Measurements from ENCODE around the gene CNTNAP2. TPM values are rescaled to one million over a fixed set of nuclear protein-coding genes. Genes with fewer than 3 reads are reported as not detected.

Gene CNTNAP2
- total and polyA plus RNA-seq, 8 donors: 0.19 to 18.2 (median 0.56) TPM

GRCh38 chr7:146129296-146129695 is 12.7 kb downstream of the CNTNAP2 start:
- TF ChIP-seq CTCF (IDR thresholded peaks at IDR 0.05) (no peak), EP300 (IDR thresholded peaks at IDR 0.05) (no peak), POLR2AphosphoS5 (IDR thresholded peaks at IDR 0.05) (no peak), POLR2A (IDR thresholded peaks at IDR 0.05) (no peak)
- Histone ChIP-seq H3K36me3 (no peaks in the 10 kb centered on the region), H3K4me1 (no peaks in the 10 kb centered on the region), H3K4me3 (no peak overlapping the region), H3K27me3 (no peaks in the 10 kb centered on the region), H3K9me3 (no peaks in the 10 kb centered on the region), H3K27ac (no peak overlapping the region)
- WGBS, 5 donors: 15 to 45% (median 38%) methylated on average over 1 of the region's 1 CpG
- intact Hi-C loops (cut with DNase I; ENCODE audit: low total_unique reads): no loop called here
- no peak for DNase-seq

DNA sequence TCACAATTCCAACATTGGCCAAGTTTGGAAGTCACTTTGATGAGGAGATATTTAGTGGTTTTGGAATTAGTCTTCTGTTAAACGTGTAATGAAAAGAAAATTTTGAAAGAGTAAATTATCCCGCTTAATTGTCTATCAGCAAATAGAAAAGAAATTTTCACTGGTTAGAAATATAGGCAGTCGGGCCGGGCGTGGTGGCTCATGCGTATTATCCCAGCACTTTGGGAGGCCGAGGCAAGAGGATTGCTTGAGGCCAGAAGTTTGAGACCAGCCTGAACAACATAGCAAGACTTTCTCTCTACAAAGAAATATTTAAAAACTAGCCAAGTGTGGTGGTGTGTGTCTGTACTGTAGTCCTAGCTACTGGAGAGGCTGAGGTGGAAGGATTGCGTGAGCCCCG is 13.4 kb downstream of the CNTNAP2 start:
- no peak for DNase-seq
- Histone ChIP-seq H3K27me3 (no peaks in the 10 kb centered on the region), H3K9me3 (no peaks in the 10 kb centered on the region), H3K4me1 (no peaks in the 10 kb centered on the region), H3K36me3 (no peaks in the 10 kb centered on the region), H3K27ac (no peak overlapping the region), H3K4me3 (no peak overlapping the region)
- no peak for TF ChIP-seq POLR2AphosphoS5 (IDR thresholded peaks at IDR 0.05)
- no peak for TF ChIP-seq CTCF (IDR thresholded peaks at IDR 0.05)
- TF ChIP-seq POLR2A (IDR thresholded peaks at IDR 0.05): no peak
- no peak for TF ChIP-seq EP300 (IDR thresholded peaks at IDR 0.05)
- 90 to 97% (median 93%) methylated on average over 9 of the region's 9 CpGs for WGBS, 5 donors
- intact Hi-C loops (cut with DNase I; ENCODE audit: low total_unique reads): no loop called here

DNA sequence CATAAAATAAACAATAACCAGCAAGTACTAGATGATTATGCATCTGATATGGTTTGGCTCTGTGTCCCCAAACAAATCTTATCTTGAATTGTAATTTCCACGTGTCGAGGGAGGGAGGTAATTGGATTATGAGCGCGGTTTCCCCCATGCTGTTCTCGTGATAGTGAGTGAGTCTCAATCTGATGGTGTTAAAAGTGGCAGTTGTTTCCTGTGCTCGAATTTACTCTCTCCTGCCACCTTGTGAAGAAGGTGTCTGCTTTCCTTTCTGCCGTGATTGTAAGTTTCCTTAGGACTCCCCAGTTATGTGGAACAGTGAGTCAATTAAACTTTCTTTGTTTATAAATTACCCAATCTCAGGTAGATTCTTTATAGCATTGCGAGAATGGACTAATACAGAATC is 15.1 kb downstream of the CNTNAP2 start:
- 60 to 73% (median 63%) methylated on average over 8 of the region's 8 CpGs for WGBS, 5 donors
- no peaks in the 10 kb centered on the region for H3K4me1 ChIP-seq
- no peaks in the 10 kb centered on the region for H3K9me3 ChIP-seq
- TF ChIP-seq CTCF (IDR thresholded peaks at IDR 0.05) (no peak), EP300 (IDR thresholded peaks at IDR 0.05) (no peak), POLR2AphosphoS5 (IDR thresholded peaks at IDR 0.05) (no peak), POLR2A (IDR thresholded peaks at IDR 0.05) (no peak)
- no peaks in the 10 kb centered on the region for H3K27me3 ChIP-seq
- no peak for DNase-seq
- H3K27ac ChIP-seq: no peak overlapping the region
- H3K4me3 ChIP-seq: no peak overlapping the region
- intact Hi-C loops (cut with DNase I; ENCODE audit: low total_unique reads): no loop called here
- H3K36me3 ChIP-seq: no peaks in the 10 kb centered on the region

GRCh38 chr7:146136357-146136875 is 19.8 kb downstream of the CNTNAP2 start:
- no peaks in the 10 kb centered on the region for H3K36me3 ChIP-seq
- TF ChIP-seq EP300 (IDR thresholded peaks at IDR 0.05) (no peak), POLR2A (IDR thresholded peaks at IDR 0.05) (no peak), CTCF (IDR thresholded peaks at IDR 0.05) (no peak), POLR2AphosphoS5 (IDR thresholded peaks at IDR 0.05) (no peak)
- no peak overlapping the region for H3K4me3 ChIP-seq
- 68 to 75% (median 72%) methylated on average over 11 of the region's 11 CpGs for WGBS, 5 donors
- H3K4me1 ChIP-seq: no peaks in the 10 kb centered on the region
- H3K27me3 ChIP-seq: no peaks in the 10 kb centered on the region
- H3K27ac ChIP-seq: no peak overlapping the region
- DNase-seq: no peak
- intact Hi-C loops (cut with DNase I; ENCODE audit: low total_unique reads): no loop called here
- no peaks in the 10 kb centered on the region for H3K9me3 ChIP-seq

All from stomach (tissue), 9 donors.